ENCODE data around the gene KDSR.
A peak's percentile ranks its signal among the peaks of the same experiment; 100 is the strongest.

Gene KDSR

GRCh38 chr18:63367053-63367953, at the start of gene KDSR:
Gene KDSR (minus strand): TSS chr18:63367206. CDS start chr18:63367118, 88 bp downstream.
- H3K27ac ChIP-seq (ENCODE audit: low read depth, low read length): peak within 1 kb of the TSS; percentile 97
- peak within 1 kb of the TSS; percentile 72 for H3K9ac ChIP-seq (ENCODE audit: low read length)
- H3K4me1 ChIP-seq (ENCODE audit: insufficient read depth, low read length): peaks cover 11% of the 10 kb centered on the region
- H3K36me3 ChIP-seq (ENCODE audit: insufficient read depth, low read length): peaks cover 3% of the 10 kb centered on the region
- H3K4me3 ChIP-seq (ENCODE audit: low read depth in 1 of 2, low read length in 2 of 2): peak within 1 kb of the TSS; percentile 76 to 89
- no peaks in the 10 kb centered on the region for H3K27me3 ChIP-seq (ENCODE audit: control insufficient read depth in 1 of 2, insufficient read depth in 2 of 2, low read length in 2 of 2)
- no peaks in the 10 kb centered on the region for H3K9me3 ChIP-seq (ENCODE audit: low read length)

GRCh38 chr18:63412953-63413352, 45.9 kb upstream of the KDSR start:
- no peaks in the 10 kb centered on the region for H3K4me1 ChIP-seq (ENCODE audit: insufficient read depth, low read length)
- H3K4me3 ChIP-seq (ENCODE audit: low read depth in 1 of 2, low read length in 2 of 2): no peak overlapping the region
- H3K9me3 ChIP-seq (ENCODE audit: low read length): no peaks in the 10 kb centered on the region
- H3K27ac ChIP-seq (ENCODE audit: low read depth, low read length): no peak overlapping the region
- no peak overlapping the region for H3K9ac ChIP-seq (ENCODE audit: low read length)
- H3K36me3 ChIP-seq (ENCODE audit: insufficient read depth, low read length): peaks cover 61% of the 10 kb centered on the region
- H3K27me3 ChIP-seq (ENCODE audit: control insufficient read depth in 1 of 2, insufficient read depth in 2 of 2, low read length in 2 of 2): no peaks in the 10 kb centered on the region

- no peaks in the 10 kb centered on the region for H3K4me1 ChIP-seq (ENCODE audit: insufficient read depth, low read length)
- no peak overlapping the region for H3K4me3 ChIP-seq (ENCODE audit: low read depth in 1 of 2, low read length in 2 of 2)
- peaks cover 60% of the 10 kb centered on the region for H3K36me3 ChIP-seq (ENCODE audit: insufficient read depth, low read length)
- no peak overlapping the region for H3K9ac ChIP-seq (ENCODE audit: low read length)
- H3K27me3 ChIP-seq (ENCODE audit: control insufficient read depth in 1 of 2, insufficient read depth in 2 of 2, low read length in 2 of 2): no peaks in the 10 kb centered on the region
- H3K9me3 ChIP-seq (ENCODE audit: low read length): no peaks in the 10 kb centered on the region
- H3K27ac ChIP-seq (ENCODE audit: low read depth, low read length): no peak overlapping the region
Observed at GRCh38 chr18:63410792-63411191, 43.8 kb upstream of the KDSR start.

- no peaks in the 10 kb centered on the region for H3K4me1 ChIP-seq (ENCODE audit: insufficient read depth, low read length)
- no peaks in the 10 kb centered on the region for H3K27me3 ChIP-seq (ENCODE audit: control insufficient read depth in 1 of 2, insufficient read depth in 2 of 2, low read length in 2 of 2)
- H3K27ac ChIP-seq (ENCODE audit: low read depth, low read length): no peak overlapping the region
- H3K9me3 ChIP-seq (ENCODE audit: low read length): no peaks in the 10 kb centered on the region
- no peak overlapping the region for H3K9ac ChIP-seq (ENCODE audit: low read length)
- H3K36me3 ChIP-seq (ENCODE audit: insufficient read depth, low read length): peaks cover 49% of the 10 kb centered on the region
- no peak overlapping the region for H3K4me3 ChIP-seq (ENCODE audit: low read depth in 1 of 2, low read length in 2 of 2)
Observed at GRCh38 chr18:63409301-63409700, 42.3 kb upstream of the KDSR start.

- H3K9ac ChIP-seq (ENCODE audit: low read length): no peak overlapping the region
Observed at GRCh38 chr18:63407734-63408133, 40.7 kb upstream of the KDSR start.

GRCh38 chr18:63405986-63406385, 39.0 kb upstream of the KDSR start:
- Histone ChIP-seq H3K36me3 (ENCODE audit: insufficient read depth, low read length) (peaks cover 79% of the 10 kb centered on the region), H3K27ac (ENCODE audit: low read depth, low read length) (no peak overlapping the region), H3K9me3 (ENCODE audit: low read length) (no peaks in the 10 kb centered on the region), H3K9ac (ENCODE audit: low read length) (no peak overlapping the region), H3K27me3 (ENCODE audit: control insufficient read depth in 1 of 2, insufficient read depth in 2 of 2, low read length in 2 of 2) (no peaks in the 10 kb centered on the region), H3K4me3 (ENCODE audit: low read depth in 1 of 2, low read length in 2 of 2) (no peak overlapping the region), H3K4me1 (ENCODE audit: insufficient read depth, low read length) (no peaks in the 10 kb centered on the region)

More at GRCh38 chr18:63407734-63408133, 40.7 kb upstream of the KDSR start:
- no peak overlapping the region for H3K4me3 ChIP-seq (ENCODE audit: low read depth in 1 of 2, low read length in 2 of 2)
- H3K4me1 ChIP-seq (ENCODE audit: insufficient read depth, low read length): no peaks in the 10 kb centered on the region
- no peaks in the 10 kb centered on the region for H3K27me3 ChIP-seq (ENCODE audit: control insufficient read depth in 1 of 2, insufficient read depth in 2 of 2, low read length in 2 of 2)
- H3K36me3 ChIP-seq (ENCODE audit: insufficient read depth, low read length): peaks cover 65% of the 10 kb centered on the region
- no peaks in the 10 kb centered on the region for H3K9me3 ChIP-seq (ENCODE audit: low read length)
- no peak overlapping the region for H3K27ac ChIP-seq (ENCODE audit: low read depth, low read length)

GRCh38 chr18:63402246-63403162, 35.5 kb upstream of the KDSR start:
- no peak overlapping the region for H3K27ac ChIP-seq (ENCODE audit: low read depth, low read length)
- peaks cover 69% of the 10 kb centered on the region for H3K36me3 ChIP-seq (ENCODE audit: insufficient read depth, low read length)
- no peak overlapping the region for H3K4me3 ChIP-seq (ENCODE audit: low read depth in 1 of 2, low read length in 2 of 2)

GRCh38 chr18:63399300-63399699, 32.3 kb upstream of the KDSR start:
- peaks cover 78% of the 10 kb centered on the region for H3K36me3 ChIP-seq (ENCODE audit: insufficient read depth, low read length)
- no peaks in the 10 kb centered on the region for H3K9me3 ChIP-seq (ENCODE audit: low read length)
- no peak overlapping the region for H3K9ac ChIP-seq (ENCODE audit: low read length)
- H3K4me3 ChIP-seq (ENCODE audit: low read depth in 1 of 2, low read length in 2 of 2): no peak overlapping the region
- H3K4me1 ChIP-seq (ENCODE audit: insufficient read depth, low read length): no peaks in the 10 kb centered on the region
- H3K27me3 ChIP-seq (ENCODE audit: control insufficient read depth in 1 of 2, insufficient read depth in 2 of 2, low read length in 2 of 2): no peaks in the 10 kb centered on the region
- no peak overlapping the region for H3K27ac ChIP-seq (ENCODE audit: low read depth, low read length)

More at GRCh38 chr18:63402246-63403162, 35.5 kb upstream of the KDSR start:
- H3K9ac ChIP-seq (ENCODE audit: low read length): no peak overlapping the region
- no peaks in the 10 kb centered on the region for H3K4me1 ChIP-seq (ENCODE audit: insufficient read depth, low read length)
- H3K9me3 ChIP-seq (ENCODE audit: low read length): no peaks in the 10 kb centered on the region
- no peaks in the 10 kb centered on the region for H3K27me3 ChIP-seq (ENCODE audit: control insufficient read depth in 1 of 2, insufficient read depth in 2 of 2, low read length in 2 of 2)

- H3K9ac ChIP-seq (ENCODE audit: low read length): no peak overlapping the region
- H3K27me3 ChIP-seq (ENCODE audit: control insufficient read depth in 1 of 2, insufficient read depth in 2 of 2, low read length in 2 of 2): no peaks in the 10 kb centered on the region
- peaks cover 59% of the 10 kb centered on the region for H3K36me3 ChIP-seq (ENCODE audit: insufficient read depth, low read length)
- H3K27ac ChIP-seq (ENCODE audit: low read depth, low read length): no peak overlapping the region
- no peak overlapping the region for H3K4me3 ChIP-seq (ENCODE audit: low read depth in 1 of 2, low read length in 2 of 2)
- no peaks in the 10 kb centered on the region for H3K4me1 ChIP-seq (ENCODE audit: insufficient read depth, low read length)
- no peaks in the 10 kb centered on the region for H3K9me3 ChIP-seq (ENCODE audit: low read length)
Observed at GRCh38 chr18:63397349-63397748, 30.3 kb upstream of the KDSR start.

- Histone ChIP-seq H3K9ac (ENCODE audit: low read length) (no peak overlapping the region), H3K4me1 (ENCODE audit: insufficient read depth, low read length) (no peaks in the 10 kb centered on the region), H3K27ac (ENCODE audit: low read depth, low read length) (no peak overlapping the region), H3K36me3 (ENCODE audit: insufficient read depth, low read length) (peaks cover 41% of the 10 kb centered on the region), H3K4me3 (ENCODE audit: low read depth in 1 of 2, low read length in 2 of 2) (no peak overlapping the region), H3K27me3 (ENCODE audit: control insufficient read depth in 1 of 2, insufficient read depth in 2 of 2, low read length in 2 of 2) (no peaks in the 10 kb centered on the region), H3K9me3 (ENCODE audit: low read length) (no peaks in the 10 kb centered on the region)
Observed at GRCh38 chr18:63395503-63395902, 28.5 kb upstream of the KDSR start.

- Histone ChIP-seq H3K27ac (ENCODE audit: low read depth, low read length) (no peak overlapping the region), H3K4me1 (ENCODE audit: insufficient read depth, low read length) (no peaks in the 10 kb centered on the region), H3K36me3 (ENCODE audit: insufficient read depth, low read length) (peaks cover 36% of the 10 kb centered on the region), H3K9ac (ENCODE audit: low read length) (no peak overlapping the region), H3K4me3 (ENCODE audit: low read depth in 1 of 2, low read length in 2 of 2) (no peak overlapping the region), H3K9me3 (ENCODE audit: low read length) (no peaks in the 10 kb centered on the region), H3K27me3 (ENCODE audit: control insufficient read depth in 1 of 2, insufficient read depth in 2 of 2, low read length in 2 of 2) (no peaks in the 10 kb centered on the region)
Observed at GRCh38 chr18:63394954-63395353, 27.9 kb upstream of the KDSR start.
